ENCODE data around the gene MTCL3.

Gene MTCL3

DNA sequence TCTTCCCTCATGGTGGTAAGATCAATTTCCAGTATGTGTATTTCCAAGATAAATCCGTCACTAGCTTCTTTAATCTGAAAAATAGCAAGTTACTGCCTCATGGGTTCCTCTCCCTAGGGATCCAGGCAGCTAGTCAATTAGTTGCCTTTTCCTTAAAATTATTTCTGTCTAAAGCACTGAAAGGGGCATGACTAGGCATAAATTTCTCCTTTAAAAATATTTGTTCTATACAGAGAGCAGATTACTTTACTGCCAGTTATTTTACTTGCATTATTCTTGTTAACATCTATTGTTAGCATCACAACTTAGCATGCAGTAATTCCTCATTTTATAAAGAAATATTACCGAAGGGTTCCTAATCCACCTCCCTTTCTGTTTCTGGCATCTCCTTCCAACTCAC is 1.4 kb downstream of the MTCL3 start (continued):
- TF ChIP-seq, protein P1, sequence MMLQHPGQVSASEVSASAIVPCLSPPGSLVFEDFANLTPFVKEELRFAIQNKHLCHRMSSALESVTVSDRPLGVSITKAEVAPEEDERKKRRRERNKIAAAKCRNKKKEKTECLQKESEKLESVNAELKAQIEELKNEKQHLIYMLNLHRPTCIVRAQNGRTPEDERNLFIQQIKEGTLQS (IDR thresholded peaks at IDR 0.05): no peak
- TF ChIP-seq TAF1 (conservative IDR thresholded peaks at IDR 0.05): no peak

DNA sequence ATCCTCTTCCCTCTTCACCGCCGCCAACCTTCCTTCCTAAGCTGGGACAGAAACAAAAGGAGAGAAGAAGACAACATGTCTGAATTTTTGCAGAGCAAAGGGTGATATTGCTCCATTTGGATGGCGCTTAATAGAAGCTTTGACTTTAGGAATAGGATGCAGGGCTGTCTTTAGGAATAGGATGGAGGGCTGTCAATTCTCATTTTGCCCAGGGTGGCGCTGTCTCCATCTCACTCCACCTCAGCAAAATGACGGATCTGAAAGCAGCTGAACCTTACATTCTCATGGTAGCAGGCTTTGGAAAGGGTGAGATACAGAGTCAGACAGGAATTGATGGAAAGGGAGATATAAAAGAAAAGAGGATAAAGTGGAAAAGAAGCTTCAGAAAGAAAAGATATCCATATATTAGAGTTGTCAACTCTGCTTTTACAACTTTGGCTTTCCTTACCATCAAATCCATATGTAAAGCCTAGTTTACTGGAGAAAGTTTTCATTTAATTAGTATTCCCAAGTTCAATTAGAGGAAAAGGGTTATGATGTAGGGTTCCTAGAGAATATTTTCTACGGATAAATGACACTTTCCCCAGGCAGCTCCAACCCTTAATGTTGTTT is 2.4 kb downstream of the MTCL3 start:
- Histone ChIP-seq H3K36me3 (ENCODE audit: control insufficient read depth in 4 of 4, insufficient read depth in 3 of 4, low read depth in 1 of 4, low read length in 3 of 4) (no peaks in the 10 kb centered on the region), H3K4me1 (ENCODE audit: control insufficient read depth in 4 of 4, insufficient read depth in 4 of 4, low read length in 3 of 4) (peaks cover 11 to 28% (median 16%) of the 10 kb centered on the region in 4 donors), H3K27me3 (ENCODE audit: control insufficient read depth in 4 of 4, insufficient read depth in 4 of 4, low read length in 3 of 4) (peaks cover 0 to 30% (median 12%) of the 10 kb centered on the region in 4 donors), H3K27ac (ENCODE audit: low read depth in 1 of 2, low read length in 2 of 2) (no peak overlapping the region), H3K9ac (ENCODE audit: low read depth in 1 of 2, low read length in 2 of 2) (no peak overlapping the region), H3K4me3 (ENCODE audit: low read depth in 1 of 3, low read length in 3 of 3) (peak overlapping the region in 1 of 3 donors; percentile 65), H3K9me3 (ENCODE audit: control insufficient read depth in 4 of 4, low read length in 3 of 4) (no peaks in the 10 kb centered on the region)
- TF ChIP-seq, protein P2, sequence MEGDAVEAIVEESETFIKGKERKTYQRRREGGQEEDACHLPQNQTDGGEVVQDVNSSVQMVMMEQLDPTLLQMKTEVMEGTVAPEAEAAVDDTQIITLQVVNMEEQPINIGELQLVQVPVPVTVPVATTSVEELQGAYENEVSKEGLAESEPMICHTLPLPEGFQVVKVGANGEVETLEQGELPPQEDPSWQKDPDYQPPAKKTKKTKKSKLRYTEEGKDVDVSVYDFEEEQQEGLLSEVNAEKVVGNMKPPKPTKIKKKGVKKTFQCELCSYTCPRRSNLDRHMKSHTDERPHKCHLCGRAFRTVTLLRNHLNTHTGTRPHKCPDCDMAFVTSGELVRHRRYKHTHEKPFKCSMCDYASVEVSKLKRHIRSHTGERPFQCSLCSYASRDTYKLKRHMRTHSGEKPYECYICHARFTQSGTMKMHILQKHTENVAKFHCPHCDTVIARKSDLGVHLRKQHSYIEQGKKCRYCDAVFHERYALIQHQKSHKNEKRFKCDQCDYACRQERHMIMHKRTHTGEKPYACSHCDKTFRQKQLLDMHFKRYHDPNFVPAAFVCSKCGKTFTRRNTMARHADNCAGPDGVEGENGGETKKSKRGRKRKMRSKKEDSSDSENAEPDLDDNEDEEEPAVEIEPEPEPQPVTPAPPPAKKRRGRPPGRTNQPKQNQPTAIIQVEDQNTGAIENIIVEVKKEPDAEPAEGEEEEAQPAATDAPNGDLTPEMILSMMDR (IDR thresholded peaks at IDR 0.05; ENCODE audit: low read depth, low read length, missing input control): peak; percentile 53
- TF ChIP-seq EGR1 (IDR thresholded peaks at IDR 0.05; ENCODE audit: low read depth in 2 of 2) (no peak), RAD21 (IDR thresholded peaks at IDR 0.05) (peak in 1 of 2 donors; percentile 14)
- WGBS: 14% methylated on average over 6 of the region's 6 CpGs
- no peak for DNase-seq (ENCODE audit: low spot score)

DNA sequence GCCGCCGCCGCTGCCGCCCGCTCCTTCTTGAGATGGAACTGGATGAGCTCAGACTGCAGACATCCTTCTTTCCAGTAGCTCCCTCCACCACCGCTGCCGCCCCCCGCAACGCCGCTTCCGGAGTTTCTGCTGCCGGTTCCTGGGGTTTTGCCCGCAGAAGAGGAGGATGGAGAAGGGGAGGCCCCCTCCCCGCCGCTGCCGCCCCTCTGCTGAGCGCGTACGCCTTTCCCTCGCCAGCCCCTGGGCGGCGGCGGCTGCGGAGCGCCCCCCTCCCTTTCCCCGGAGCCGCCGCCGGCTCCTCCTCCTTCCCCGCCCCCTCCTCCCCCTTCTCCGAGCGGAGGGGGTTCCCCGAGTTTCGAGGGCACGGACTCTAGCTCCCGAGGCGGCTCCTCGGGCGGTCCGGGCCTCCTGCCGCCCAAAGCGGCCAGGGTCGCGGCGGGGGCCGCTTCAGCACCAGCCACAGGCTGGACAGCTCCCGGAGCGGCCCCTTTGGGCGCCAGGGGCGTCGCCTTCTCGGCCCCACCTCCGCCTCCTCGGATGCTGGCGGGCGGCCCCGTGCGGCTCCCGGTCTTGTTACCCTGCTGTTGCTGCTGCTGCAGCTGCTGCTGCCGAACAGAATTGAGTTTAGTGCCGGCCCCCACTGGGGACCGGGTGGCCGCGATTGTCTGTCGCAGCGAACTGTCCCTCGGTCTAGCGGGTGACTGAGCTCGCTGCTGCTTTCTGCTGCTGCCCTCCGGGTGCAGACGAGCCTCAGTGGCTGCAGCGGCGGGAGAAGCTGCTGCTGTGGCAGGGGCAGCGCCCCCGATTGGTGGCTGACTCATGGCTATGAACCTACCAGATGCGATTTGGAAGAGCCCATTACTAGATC is 3.1 kb downstream of the MTCL3 start:
- no peaks in the 10 kb centered on the region for H3K36me3 ChIP-seq (ENCODE audit: control insufficient read depth in 4 of 4, insufficient read depth in 3 of 4, low read depth in 1 of 4, low read length in 3 of 4)
- H3K27me3 ChIP-seq (ENCODE audit: control insufficient read depth in 4 of 4, insufficient read depth in 4 of 4, low read length in 3 of 4): peaks cover 0 to 30% (median 12%) of the 10 kb centered on the region in 4 donors
- peak; percentile 39 for DNase-seq (ENCODE audit: low spot score)
- H3K4me1 ChIP-seq (ENCODE audit: control insufficient read depth in 4 of 4, insufficient read depth in 4 of 4, low read length in 3 of 4): peaks cover 11 to 28% (median 16%) of the 10 kb centered on the region in 4 donors
- H3K4me3 ChIP-seq (ENCODE audit: low read depth in 1 of 3, low read length in 3 of 3): peak overlapping the region; percentile 13 to 65 (median 26)
- no peak overlapping the region for H3K27ac ChIP-seq (ENCODE audit: low read depth in 1 of 2, low read length in 2 of 2)
- no peaks in the 10 kb centered on the region for H3K9me3 ChIP-seq (ENCODE audit: control insufficient read depth in 4 of 4, low read length in 3 of 4)
- no peak overlapping the region for H3K9ac ChIP-seq (ENCODE audit: low read depth in 1 of 2, low read length in 2 of 2)
- 3% methylated on average over 76 of the region's 76 CpGs for WGBS
- TF ChIP-seq, protein P3, sequence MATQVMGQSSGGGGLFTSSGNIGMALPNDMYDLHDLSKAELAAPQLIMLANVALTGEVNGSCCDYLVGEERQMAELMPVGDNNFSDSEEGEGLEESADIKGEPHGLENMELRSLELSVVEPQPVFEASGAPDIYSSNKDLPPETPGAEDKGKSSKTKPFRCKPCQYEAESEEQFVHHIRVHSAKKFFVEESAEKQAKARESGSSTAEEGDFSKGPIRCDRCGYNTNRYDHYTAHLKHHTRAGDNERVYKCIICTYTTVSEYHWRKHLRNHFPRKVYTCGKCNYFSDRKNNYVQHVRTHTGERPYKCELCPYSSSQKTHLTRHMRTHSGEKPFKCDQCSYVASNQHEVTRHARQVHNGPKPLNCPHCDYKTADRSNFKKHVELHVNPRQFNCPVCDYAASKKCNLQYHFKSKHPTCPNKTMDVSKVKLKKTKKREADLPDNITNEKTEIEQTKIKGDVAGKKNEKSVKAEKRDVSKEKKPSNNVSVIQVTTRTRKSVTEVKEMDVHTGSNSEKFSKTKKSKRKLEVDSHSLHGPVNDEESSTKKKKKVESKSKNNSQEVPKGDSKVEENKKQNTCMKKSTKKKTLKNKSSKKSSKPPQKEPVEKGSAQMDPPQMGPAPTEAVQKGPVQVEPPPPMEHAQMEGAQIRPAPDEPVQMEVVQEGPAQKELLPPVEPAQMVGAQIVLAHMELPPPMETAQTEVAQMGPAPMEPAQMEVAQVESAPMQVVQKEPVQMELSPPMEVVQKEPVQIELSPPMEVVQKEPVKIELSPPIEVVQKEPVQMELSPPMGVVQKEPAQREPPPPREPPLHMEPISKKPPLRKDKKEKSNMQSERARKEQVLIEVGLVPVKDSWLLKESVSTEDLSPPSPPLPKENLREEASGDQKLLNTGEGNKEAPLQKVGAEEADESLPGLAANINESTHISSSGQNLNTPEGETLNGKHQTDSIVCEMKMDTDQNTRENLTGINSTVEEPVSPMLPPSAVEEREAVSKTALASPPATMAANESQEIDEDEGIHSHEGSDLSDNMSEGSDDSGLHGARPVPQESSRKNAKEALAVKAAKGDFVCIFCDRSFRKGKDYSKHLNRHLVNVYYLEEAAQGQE (IDR thresholded peaks at IDR 0.05): peak; percentile 98
- TF ChIP-seq FOXA1 (IDR thresholded peaks at IDR 0.05) (no peak), YY1 (IDR thresholded peaks at IDR 0.05) (no peak)
